IMR-90 (cell line): Measurements from ENCODE around the gene CD24.

ENCODE experiments used
- CEBPB ChIP-seq: IDR thresholded peaks from 2 replicates; pipeline ENCODE4 v1.6.1; 2012; ENCODE audit warnings: low read depth, low read length, improper control_type of control experiment
- FOS ChIP-seq: fragments of 150-350 bp; IDR thresholded peaks from 2 replicates; pipeline ENCODE4 v1.6.1; 2016; ENCODE audit warnings: low read depth, low read length
- MAFK ChIP-seq: IDR thresholded peaks from 2 replicates; pipeline ENCODE4 v1.6.1; 2012; ENCODE audit warnings: low read depth, low read length, improper control_type of control experiment
- MAZ ChIP-seq: IDR thresholded peaks from 2 replicates; pipeline ENCODE4 v1.6.1; 2012; ENCODE audit warnings: low read depth, mild to moderate bottlenecking, low read length, improper control_type of control experiment, moderate library complexity, borderline replicate concordance
- MXI1 ChIP-seq: IDR thresholded peaks from 2 replicates; pipeline ENCODE4 v1.6.1; 2012; ENCODE audit warnings: low read depth, mild to moderate bottlenecking, low read length, moderate library complexity, borderline replicate concordance
- POLR2A ChIP-seq: IDR thresholded peaks from 2 replicates; pipeline ENCODE4 v1.6.1; 2012; ENCODE audit warnings: mild to moderate bottlenecking, low read depth, low read length
- RCOR1 ChIP-seq: IDR thresholded peaks from 2 replicates; pipeline ENCODE4 v1.6.1; 2012; ENCODE audit warnings: mild to moderate bottlenecking, low read length, improper control_type of control experiment; ENCODE audit not compliant: insufficient replicate concordance
- TF ChIP-seq, protein P1 (sequence below): conservative IDR thresholded peaks from 2 replicates; pipeline ENCODE4 v1.5.1; 2012; ENCODE audit warnings: mild to moderate bottlenecking, low read depth, low read length, improper control_type of control experiment
- TF ChIP-seq, protein P2 (sequence below): fragments of 150-350 bp; IDR thresholded peaks from 2 replicates; pipeline ENCODE4 v1.6.1; 2016; ENCODE audit warnings: low read depth, mild to moderate bottlenecking, low read length, moderate library complexity, borderline replicate concordance

GRCh38 chr6:106964954-106965353 lies 9.6 kb downstream of the CD24 start:
- no peak for TF ChIP-seq RCOR1
- TF ChIP-seq, protein P1, sequence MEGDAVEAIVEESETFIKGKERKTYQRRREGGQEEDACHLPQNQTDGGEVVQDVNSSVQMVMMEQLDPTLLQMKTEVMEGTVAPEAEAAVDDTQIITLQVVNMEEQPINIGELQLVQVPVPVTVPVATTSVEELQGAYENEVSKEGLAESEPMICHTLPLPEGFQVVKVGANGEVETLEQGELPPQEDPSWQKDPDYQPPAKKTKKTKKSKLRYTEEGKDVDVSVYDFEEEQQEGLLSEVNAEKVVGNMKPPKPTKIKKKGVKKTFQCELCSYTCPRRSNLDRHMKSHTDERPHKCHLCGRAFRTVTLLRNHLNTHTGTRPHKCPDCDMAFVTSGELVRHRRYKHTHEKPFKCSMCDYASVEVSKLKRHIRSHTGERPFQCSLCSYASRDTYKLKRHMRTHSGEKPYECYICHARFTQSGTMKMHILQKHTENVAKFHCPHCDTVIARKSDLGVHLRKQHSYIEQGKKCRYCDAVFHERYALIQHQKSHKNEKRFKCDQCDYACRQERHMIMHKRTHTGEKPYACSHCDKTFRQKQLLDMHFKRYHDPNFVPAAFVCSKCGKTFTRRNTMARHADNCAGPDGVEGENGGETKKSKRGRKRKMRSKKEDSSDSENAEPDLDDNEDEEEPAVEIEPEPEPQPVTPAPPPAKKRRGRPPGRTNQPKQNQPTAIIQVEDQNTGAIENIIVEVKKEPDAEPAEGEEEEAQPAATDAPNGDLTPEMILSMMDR = no peak
- TF ChIP-seq MAFK = no peak
- no peak for TF ChIP-seq MAZ
- no peak for TF ChIP-seq POLR2A
- TF ChIP-seq MXI1 = no peak
- TF ChIP-seq CEBPB = no peak
- no peak for TF ChIP-seq FOS
- TF ChIP-seq, protein P2, sequence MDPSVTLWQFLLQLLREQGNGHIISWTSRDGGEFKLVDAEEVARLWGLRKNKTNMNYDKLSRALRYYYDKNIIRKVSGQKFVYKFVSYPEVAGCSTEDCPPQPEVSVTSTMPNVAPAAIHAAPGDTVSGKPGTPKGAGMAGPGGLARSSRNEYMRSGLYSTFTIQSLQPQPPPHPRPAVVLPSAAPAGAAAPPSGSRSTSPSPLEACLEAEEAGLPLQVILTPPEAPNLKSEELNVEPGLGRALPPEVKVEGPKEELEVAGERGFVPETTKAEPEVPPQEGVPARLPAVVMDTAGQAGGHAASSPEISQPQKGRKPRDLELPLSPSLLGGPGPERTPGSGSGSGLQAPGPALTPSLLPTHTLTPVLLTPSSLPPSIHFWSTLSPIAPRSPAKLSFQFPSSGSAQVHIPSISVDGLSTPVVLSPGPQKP = no peak
